ENCODE measurements around the gene GCNT3.

The GCNT3 gene

DNA sequence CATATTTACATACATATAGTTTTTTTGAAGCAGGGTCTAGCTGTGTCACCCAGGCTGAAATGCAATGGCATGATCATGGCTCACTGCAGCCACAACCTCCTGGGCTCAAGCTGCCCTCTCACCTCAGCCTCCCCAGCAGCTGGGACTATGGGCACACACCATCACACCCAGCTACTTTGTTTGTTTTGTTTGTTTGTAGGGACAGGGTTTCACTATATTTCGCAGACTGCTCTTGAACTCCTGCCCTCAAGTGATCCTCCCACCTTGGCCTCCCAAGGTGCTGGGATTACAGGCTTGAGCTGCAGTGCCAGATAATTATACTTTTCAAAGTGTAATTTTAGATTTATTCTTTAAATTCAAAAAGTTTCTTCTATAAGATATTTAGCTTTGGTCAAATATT, 35.5 kb downstream of the GCNT3 start:
- H3K9me3 ChIP-seq (ENCODE audit: control insufficient read depth, low read length), result no peaks in the 10 kb centered on the region
- no peak overlapping the region for H3K27ac ChIP-seq (ENCODE audit: insufficient read depth, low read length, poor library complexity, severe bottlenecking)
- peaks cover 48% of the 10 kb centered on the region for H3K36me3 ChIP-seq (ENCODE audit: control insufficient read depth, insufficient read depth, low read length)
- DNase-seq, result no peak
- no peak overlapping the region for H3K4me3 ChIP-seq (ENCODE audit: insufficient read depth, low read depth, low read length, poor library complexity, severe bottlenecking)
- H3K27me3 ChIP-seq (replicated peaks; ENCODE audit: control insufficient read depth, insufficient read depth, low read length, poor library complexity, severe bottlenecking), result no peaks in the 10 kb centered on the region
- H3K4me1 ChIP-seq (ENCODE audit: control insufficient read depth, insufficient read depth, low read length, poor library complexity, severe bottlenecking), result no peaks in the 10 kb centered on the region

- Histone ChIP-seq H3K27me3 (replicated peaks; ENCODE audit: control insufficient read depth, insufficient read depth, low read length, poor library complexity, severe bottlenecking) (no peaks in the 10 kb centered on the region), H3K4me1 (ENCODE audit: control insufficient read depth, insufficient read depth, low read length, poor library complexity, severe bottlenecking) (no peaks in the 10 kb centered on the region), H3K36me3 (ENCODE audit: control insufficient read depth, insufficient read depth, low read length) (peaks cover 45% of the 10 kb centered on the region), H3K9me3 (ENCODE audit: control insufficient read depth, low read length) (no peaks in the 10 kb centered on the region), H3K27ac (ENCODE audit: insufficient read depth, low read length, poor library complexity, severe bottlenecking) (no peak overlapping the region), H3K4me3 (ENCODE audit: insufficient read depth, low read depth, low read length, poor library complexity, severe bottlenecking) (no peak overlapping the region)
- DNase-seq, result no peak
Observed at GRCh38 chr15:59649603-59650002, 38.0 kb downstream of the GCNT3 start.

- Histone ChIP-seq H3K4me3 (ENCODE audit: insufficient read depth, low read depth, low read length, poor library complexity, severe bottlenecking) (no peak overlapping the region), H3K27me3 (replicated peaks; ENCODE audit: control insufficient read depth, insufficient read depth, low read length, poor library complexity, severe bottlenecking) (no peaks in the 10 kb centered on the region), H3K9me3 (ENCODE audit: control insufficient read depth, low read length) (no peaks in the 10 kb centered on the region), H3K36me3 (ENCODE audit: control insufficient read depth, insufficient read depth, low read length) (peaks cover 29% of the 10 kb centered on the region), H3K27ac (ENCODE audit: insufficient read depth, low read length, poor library complexity, severe bottlenecking) (no peak overlapping the region), H3K4me1 (ENCODE audit: control insufficient read depth, insufficient read depth, low read length, poor library complexity, severe bottlenecking) (no peaks in the 10 kb centered on the region)
- DNase-seq, result no peak
Observed at GRCh38 chr15:59654046-59654445, 42.5 kb downstream of the GCNT3 start.

GRCh38 chr15:59656897-59657634, 45.5 kb downstream of the GCNT3 start, which contains the start of gene GTF2A2:
Gene GTF2A2, minus strand, starts transcription at chr15:59657515. Its CDS starts 5,238 bp downstream, at chr15:59652277.
- DNase-seq, result peak; percentile 85 to 95 (median 93)

DNA sequence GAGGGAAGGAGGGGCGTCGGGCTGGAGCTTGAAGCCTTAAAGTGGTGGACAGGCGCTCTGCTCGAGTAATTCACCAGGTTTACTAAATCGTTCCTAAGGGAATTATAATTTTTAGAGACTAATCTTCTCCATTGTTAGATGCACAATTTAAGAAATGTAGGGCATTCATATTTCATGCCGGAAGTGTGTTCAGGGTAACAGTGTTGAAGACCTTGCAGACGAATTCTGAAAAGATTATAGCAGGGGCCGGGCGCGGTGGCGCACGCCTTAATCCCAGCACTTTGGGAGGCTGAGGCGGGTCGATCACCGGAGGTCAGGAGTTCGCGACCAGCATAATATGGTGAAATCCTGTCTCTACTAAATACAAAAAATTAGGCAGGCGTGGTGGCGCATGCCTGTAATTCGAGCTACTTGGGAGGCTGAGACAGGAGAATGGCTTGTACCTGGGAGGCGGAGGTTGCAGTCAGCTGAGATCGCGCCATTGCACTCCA, 46.1 kb downstream of the GCNT3 start:
- Histone ChIP-seq H3K9me3 (ENCODE audit: control insufficient read depth, low read length) (no peaks in the 10 kb centered on the region), H3K27me3 (replicated peaks; ENCODE audit: control insufficient read depth, insufficient read depth, low read length, poor library complexity, severe bottlenecking) (no peaks in the 10 kb centered on the region), H3K4me1 (ENCODE audit: control insufficient read depth, insufficient read depth, low read length, poor library complexity, severe bottlenecking) (no peaks in the 10 kb centered on the region), H3K4me3 (ENCODE audit: insufficient read depth, low read depth, low read length, poor library complexity, severe bottlenecking) (peak overlapping the region; percentile 83), H3K27ac (ENCODE audit: insufficient read depth, low read length, poor library complexity, severe bottlenecking) (peak overlapping the region; percentile 79), H3K36me3 (ENCODE audit: control insufficient read depth, insufficient read depth, low read length) (peaks cover 14% of the 10 kb centered on the region)
- DNase-seq, result no peak

More at GRCh38 chr15:59656897-59657634, 45.5 kb downstream of the GCNT3 start, which contains the start of gene GTF2A2:
- H3K4me3 ChIP-seq (ENCODE audit: insufficient read depth, low read depth, low read length, poor library complexity, severe bottlenecking), result peak within 1 kb of the TSS; percentile 83
- no peaks in the 10 kb centered on the region for H3K9me3 ChIP-seq (ENCODE audit: control insufficient read depth, low read length)
- no peaks in the 10 kb centered on the region for H3K4me1 ChIP-seq (ENCODE audit: control insufficient read depth, insufficient read depth, low read length, poor library complexity, severe bottlenecking)
- no peaks in the 10 kb centered on the region for H3K27me3 ChIP-seq (replicated peaks; ENCODE audit: control insufficient read depth, insufficient read depth, low read length, poor library complexity, severe bottlenecking)
- peak within 1 kb of the TSS; percentile 79 for H3K27ac ChIP-seq (ENCODE audit: insufficient read depth, low read length, poor library complexity, severe bottlenecking)
- H3K36me3 ChIP-seq (ENCODE audit: control insufficient read depth, insufficient read depth, low read length), result peaks cover 8% of the 10 kb centered on the region

DNA sequence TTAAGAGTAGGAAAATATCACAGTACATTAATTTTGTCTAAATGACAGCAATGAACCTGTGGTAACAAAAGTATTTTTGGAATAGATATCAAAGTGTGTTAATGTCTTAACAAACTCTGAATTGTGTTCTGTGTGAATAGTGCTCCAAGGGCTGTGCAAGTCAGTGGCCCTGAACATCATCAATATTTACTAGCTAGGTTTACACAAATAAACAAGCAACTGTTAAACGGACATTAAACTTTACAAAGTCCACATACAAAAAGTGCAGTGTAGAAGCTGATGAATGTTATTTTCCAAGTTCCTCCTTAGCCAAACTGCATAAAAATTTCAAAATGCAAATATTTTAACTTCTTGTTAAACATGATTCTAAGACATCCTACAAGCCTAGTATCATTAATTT, 47.8 kb downstream of the GCNT3 start:
- no peaks in the 10 kb centered on the region for H3K4me1 ChIP-seq (ENCODE audit: control insufficient read depth, insufficient read depth, low read length, poor library complexity, severe bottlenecking)
- no peaks in the 10 kb centered on the region for H3K27me3 ChIP-seq (replicated peaks; ENCODE audit: control insufficient read depth, insufficient read depth, low read length, poor library complexity, severe bottlenecking)
- H3K27ac ChIP-seq (ENCODE audit: insufficient read depth, low read length, poor library complexity, severe bottlenecking), result no peak overlapping the region
- peaks cover 19% of the 10 kb centered on the region for H3K36me3 ChIP-seq (ENCODE audit: control insufficient read depth, insufficient read depth, low read length)
- no peak for DNase-seq
- no peak overlapping the region for H3K4me3 ChIP-seq (ENCODE audit: insufficient read depth, low read depth, low read length, poor library complexity, severe bottlenecking)
- H3K9me3 ChIP-seq (ENCODE audit: control insufficient read depth, low read length), result no peaks in the 10 kb centered on the region

- Histone ChIP-seq H3K27ac (ENCODE audit: insufficient read depth, low read length, poor library complexity, severe bottlenecking) (no peak overlapping the region), H3K9me3 (ENCODE audit: control insufficient read depth, low read length) (no peaks in the 10 kb centered on the region), H3K36me3 (ENCODE audit: control insufficient read depth, insufficient read depth, low read length) (peaks cover 25% of the 10 kb centered on the region), H3K4me3 (ENCODE audit: insufficient read depth, low read depth, low read length, poor library complexity, severe bottlenecking) (no peak overlapping the region), H3K4me1 (ENCODE audit: control insufficient read depth, insufficient read depth, low read length, poor library complexity, severe bottlenecking) (no peaks in the 10 kb centered on the region), H3K27me3 (replicated peaks; ENCODE audit: control insufficient read depth, insufficient read depth, low read length, poor library complexity, severe bottlenecking) (no peaks in the 10 kb centered on the region)
- DNase-seq, result no peak
Observed at GRCh38 chr15:59662260-59662659, 50.7 kb downstream of the GCNT3 start.

GRCh38 chr15:59668556-59668955, 57.0 kb downstream of the GCNT3 start:
- H3K9me3 ChIP-seq (ENCODE audit: control insufficient read depth, low read length), result no peaks in the 10 kb centered on the region
- no peak for DNase-seq
- no peaks in the 10 kb centered on the region for H3K4me1 ChIP-seq (ENCODE audit: control insufficient read depth, insufficient read depth, low read length, poor library complexity, severe bottlenecking)
- H3K4me3 ChIP-seq (ENCODE audit: insufficient read depth, low read depth, low read length, poor library complexity, severe bottlenecking), result no peak overlapping the region
- H3K27me3 ChIP-seq (replicated peaks; ENCODE audit: control insufficient read depth, insufficient read depth, low read length, poor library complexity, severe bottlenecking), result no peaks in the 10 kb centered on the region
- no peak overlapping the region for H3K27ac ChIP-seq (ENCODE audit: insufficient read depth, low read length, poor library complexity, severe bottlenecking)
- peaks cover 61% of the 10 kb centered on the region for H3K36me3 ChIP-seq (ENCODE audit: control insufficient read depth, insufficient read depth, low read length)
